ENCODE measurements around the gene UHRF1. TPM values are rescaled to one million over a fixed set of nuclear protein-coding genes. Genes with fewer than 3 reads are reported as not detected.
"Not testable (repeated sequence)": the region's sequence is repeated elsewhere in the genome, so short reads cannot be mapped to it uniquely, and the experiment has no call there.

The UHRF1 gene
- total and polyA plus RNA-seq, 4 donors = 0.06 to 57.4 (median 0.73) TPM

DNA sequence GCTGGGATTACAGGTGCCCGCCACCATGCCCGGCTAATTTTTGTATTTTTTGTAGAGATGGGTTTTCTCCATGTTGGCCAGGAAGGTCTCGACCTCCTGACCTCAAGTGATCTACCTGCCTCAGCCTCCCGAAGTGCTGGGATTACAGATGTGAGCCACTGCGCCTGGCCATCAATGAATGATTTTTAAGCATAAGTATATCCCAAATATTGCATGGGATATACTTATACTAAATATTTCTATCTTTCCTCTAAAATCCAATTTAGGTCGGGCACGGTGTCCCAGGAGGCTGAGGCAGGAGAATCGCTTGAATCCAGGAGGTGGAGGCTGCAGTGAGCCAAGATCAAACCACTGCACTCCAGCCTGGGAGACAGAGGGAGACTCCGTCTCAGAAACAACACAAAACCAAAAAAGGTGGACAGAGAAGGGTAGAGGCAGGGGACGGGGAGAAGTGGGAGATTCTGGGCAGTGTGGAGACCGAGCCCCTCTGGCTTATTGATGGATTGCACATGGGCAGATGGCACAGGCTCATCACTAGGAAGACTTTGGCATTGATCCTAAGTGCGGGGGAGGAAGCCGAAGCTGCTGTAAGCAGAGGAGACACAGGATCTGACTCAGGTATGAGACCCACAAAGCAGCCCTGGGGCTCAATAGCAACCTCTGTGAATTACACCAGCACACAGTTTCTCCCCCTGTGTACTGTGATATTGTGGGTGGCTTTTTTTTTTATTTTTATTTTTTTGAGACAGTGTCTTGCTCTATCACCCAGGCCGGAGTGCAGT is 20.1 kb upstream of the UHRF1 start (continued):
- TF ChIP-seq RXRA (IDR thresholded peaks at IDR 0.05) = no peak
- no peak for TF ChIP-seq HNF4A (conservative IDR thresholded peaks at IDR 0.05)
- TF ChIP-seq, protein P1, sequence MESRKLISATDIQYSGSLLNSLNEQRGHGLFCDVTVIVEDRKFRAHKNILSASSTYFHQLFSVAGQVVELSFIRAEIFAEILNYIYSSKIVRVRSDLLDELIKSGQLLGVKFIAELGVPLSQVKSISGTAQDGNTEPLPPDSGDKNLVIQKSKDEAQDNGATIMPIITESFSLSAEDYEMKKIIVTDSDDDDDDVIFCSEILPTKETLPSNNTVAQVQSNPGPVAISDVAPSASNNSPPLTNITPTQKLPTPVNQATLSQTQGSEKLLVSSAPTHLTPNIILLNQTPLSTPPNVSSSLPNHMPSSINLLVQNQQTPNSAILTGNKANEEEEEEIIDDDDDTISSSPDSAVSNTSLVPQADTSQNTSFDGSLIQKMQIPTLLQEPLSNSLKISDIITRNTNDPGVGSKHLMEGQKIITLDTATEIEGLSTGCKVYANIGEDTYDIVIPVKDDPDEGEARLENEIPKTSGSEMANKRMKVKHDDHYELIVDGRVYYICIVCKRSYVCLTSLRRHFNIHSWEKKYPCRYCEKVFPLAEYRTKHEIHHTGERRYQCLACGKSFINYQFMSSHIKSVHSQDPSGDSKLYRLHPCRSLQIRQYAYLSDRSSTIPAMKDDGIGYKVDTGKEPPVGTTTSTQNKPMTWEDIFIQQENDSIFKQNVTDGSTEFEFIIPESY (IDR thresholded peaks at IDR 0.05) = no peak
- no peak for TF ChIP-seq EGR1 (IDR thresholded peaks at IDR 0.05; ENCODE audit: low read depth in 2 of 2)

DNA sequence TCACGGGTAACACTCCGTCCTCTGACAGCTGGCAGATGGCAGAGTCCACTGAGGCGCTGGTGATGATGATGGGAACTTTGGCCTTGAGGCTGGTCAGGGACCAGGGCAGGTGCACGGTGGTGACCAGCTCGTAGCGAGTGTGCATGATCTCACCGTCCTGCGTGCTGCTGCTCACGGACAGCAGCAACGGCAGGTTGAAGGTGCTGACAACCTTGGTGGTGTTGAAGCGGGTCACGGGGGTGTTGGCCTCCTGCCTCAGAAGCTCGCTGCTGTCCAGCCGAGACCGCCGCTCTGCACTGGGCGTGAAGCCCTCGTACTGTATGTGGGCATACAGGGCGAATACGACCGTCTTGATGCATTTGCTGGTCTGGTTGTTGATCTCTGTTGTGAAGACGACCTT is 18.2 kb upstream of the UHRF1 start:
- Histone ChIP-seq H3K4me3 (ENCODE audit: low read depth in 1 of 3, low read length in 3 of 3) (no peak overlapping the region), H3K9me3 (ENCODE audit: control insufficient read depth in 4 of 4, low read length in 3 of 4) (no peaks in the 10 kb centered on the region), H3K27me3 (ENCODE audit: control insufficient read depth in 4 of 4, insufficient read depth in 4 of 4, low read length in 3 of 4) (no peaks in the 10 kb centered on the region), H3K9ac (ENCODE audit: low read depth in 1 of 2, low read length in 2 of 2) (no peak overlapping the region), H3K27ac (ENCODE audit: low read depth in 1 of 2, low read length in 2 of 2) (no peak overlapping the region), H3K4me1 (ENCODE audit: control insufficient read depth in 4 of 4, insufficient read depth in 4 of 4, low read length in 3 of 4) (peaks cover 0 to 3% (median 0%) of the 10 kb centered on the region in 4 donors), H3K36me3 (ENCODE audit: control insufficient read depth in 4 of 4, insufficient read depth in 3 of 4, low read depth in 1 of 4, low read length in 3 of 4) (no peaks in the 10 kb centered on the region)
- no peak for DNase-seq (ENCODE audit: low spot score)
- TF ChIP-seq FOXA1 (IDR thresholded peaks at IDR 0.05) (no peak), FOXA2 (IDR thresholded peaks at IDR 0.05) (no peak), JUND (IDR thresholded peaks at IDR 0.05) (no peak), NR2F2 (IDR thresholded peaks at IDR 0.05) (no peak), EGR1 (IDR thresholded peaks at IDR 0.05; ENCODE audit: low read depth in 2 of 2) (no peak), SP1 (IDR thresholded peaks at IDR 0.05) (no peak), YY1 (IDR thresholded peaks at IDR 0.05) (no peak), RAD21 (IDR thresholded peaks at IDR 0.05) (no peak), TAF1 (conservative IDR thresholded peaks at IDR 0.05) (no peak), GABPA (IDR thresholded peaks at IDR 0.05 in 1 of 2, conservative IDR thresholded peaks at IDR 0.05 in 1 of 2) (no peak), HNF4A (conservative IDR thresholded peaks at IDR 0.05) (no peak), HNF4G (IDR thresholded peaks at IDR 0.05) (no peak), RXRA (IDR thresholded peaks at IDR 0.05) (no peak)
- TF ChIP-seq, protein P1 (IDR thresholded peaks at IDR 0.05) = no peak
- TF ChIP-seq, protein P2, sequence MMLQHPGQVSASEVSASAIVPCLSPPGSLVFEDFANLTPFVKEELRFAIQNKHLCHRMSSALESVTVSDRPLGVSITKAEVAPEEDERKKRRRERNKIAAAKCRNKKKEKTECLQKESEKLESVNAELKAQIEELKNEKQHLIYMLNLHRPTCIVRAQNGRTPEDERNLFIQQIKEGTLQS (IDR thresholded peaks at IDR 0.05) = no peak
- TF ChIP-seq, protein P3, sequence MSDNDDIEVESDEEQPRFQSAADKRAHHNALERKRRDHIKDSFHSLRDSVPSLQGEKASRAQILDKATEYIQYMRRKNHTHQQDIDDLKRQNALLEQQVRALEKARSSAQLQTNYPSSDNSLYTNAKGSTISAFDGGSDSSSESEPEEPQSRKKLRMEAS (IDR thresholded peaks at IDR 0.05) = no peak
- TF ChIP-seq, protein P4, sequence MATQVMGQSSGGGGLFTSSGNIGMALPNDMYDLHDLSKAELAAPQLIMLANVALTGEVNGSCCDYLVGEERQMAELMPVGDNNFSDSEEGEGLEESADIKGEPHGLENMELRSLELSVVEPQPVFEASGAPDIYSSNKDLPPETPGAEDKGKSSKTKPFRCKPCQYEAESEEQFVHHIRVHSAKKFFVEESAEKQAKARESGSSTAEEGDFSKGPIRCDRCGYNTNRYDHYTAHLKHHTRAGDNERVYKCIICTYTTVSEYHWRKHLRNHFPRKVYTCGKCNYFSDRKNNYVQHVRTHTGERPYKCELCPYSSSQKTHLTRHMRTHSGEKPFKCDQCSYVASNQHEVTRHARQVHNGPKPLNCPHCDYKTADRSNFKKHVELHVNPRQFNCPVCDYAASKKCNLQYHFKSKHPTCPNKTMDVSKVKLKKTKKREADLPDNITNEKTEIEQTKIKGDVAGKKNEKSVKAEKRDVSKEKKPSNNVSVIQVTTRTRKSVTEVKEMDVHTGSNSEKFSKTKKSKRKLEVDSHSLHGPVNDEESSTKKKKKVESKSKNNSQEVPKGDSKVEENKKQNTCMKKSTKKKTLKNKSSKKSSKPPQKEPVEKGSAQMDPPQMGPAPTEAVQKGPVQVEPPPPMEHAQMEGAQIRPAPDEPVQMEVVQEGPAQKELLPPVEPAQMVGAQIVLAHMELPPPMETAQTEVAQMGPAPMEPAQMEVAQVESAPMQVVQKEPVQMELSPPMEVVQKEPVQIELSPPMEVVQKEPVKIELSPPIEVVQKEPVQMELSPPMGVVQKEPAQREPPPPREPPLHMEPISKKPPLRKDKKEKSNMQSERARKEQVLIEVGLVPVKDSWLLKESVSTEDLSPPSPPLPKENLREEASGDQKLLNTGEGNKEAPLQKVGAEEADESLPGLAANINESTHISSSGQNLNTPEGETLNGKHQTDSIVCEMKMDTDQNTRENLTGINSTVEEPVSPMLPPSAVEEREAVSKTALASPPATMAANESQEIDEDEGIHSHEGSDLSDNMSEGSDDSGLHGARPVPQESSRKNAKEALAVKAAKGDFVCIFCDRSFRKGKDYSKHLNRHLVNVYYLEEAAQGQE (IDR thresholded peaks at IDR 0.05) = no peak
- TF ChIP-seq, protein P5, sequence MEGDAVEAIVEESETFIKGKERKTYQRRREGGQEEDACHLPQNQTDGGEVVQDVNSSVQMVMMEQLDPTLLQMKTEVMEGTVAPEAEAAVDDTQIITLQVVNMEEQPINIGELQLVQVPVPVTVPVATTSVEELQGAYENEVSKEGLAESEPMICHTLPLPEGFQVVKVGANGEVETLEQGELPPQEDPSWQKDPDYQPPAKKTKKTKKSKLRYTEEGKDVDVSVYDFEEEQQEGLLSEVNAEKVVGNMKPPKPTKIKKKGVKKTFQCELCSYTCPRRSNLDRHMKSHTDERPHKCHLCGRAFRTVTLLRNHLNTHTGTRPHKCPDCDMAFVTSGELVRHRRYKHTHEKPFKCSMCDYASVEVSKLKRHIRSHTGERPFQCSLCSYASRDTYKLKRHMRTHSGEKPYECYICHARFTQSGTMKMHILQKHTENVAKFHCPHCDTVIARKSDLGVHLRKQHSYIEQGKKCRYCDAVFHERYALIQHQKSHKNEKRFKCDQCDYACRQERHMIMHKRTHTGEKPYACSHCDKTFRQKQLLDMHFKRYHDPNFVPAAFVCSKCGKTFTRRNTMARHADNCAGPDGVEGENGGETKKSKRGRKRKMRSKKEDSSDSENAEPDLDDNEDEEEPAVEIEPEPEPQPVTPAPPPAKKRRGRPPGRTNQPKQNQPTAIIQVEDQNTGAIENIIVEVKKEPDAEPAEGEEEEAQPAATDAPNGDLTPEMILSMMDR (IDR thresholded peaks at IDR 0.05; ENCODE audit: low read depth, low read length, missing input control) = no peak
- 88% methylated on average over 22 of the region's 22 CpGs for WGBS

DNA sequence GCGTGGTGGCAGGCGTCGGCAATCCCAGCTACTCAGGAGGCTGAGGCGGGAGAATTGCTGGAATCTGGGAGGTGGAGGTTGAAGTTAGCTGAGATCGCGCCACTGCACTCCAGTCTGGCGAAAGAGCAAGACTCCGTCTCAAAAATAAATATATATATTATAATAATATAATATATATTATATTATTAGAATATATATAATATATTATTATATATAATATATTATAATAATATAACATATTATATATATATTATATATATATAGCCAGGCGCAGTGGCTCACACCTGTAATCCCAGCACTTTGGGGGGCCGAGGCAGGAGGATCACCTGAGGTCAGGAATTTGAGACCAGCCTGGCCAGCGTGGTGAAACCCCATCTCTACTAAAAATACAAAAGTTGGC is 16.3 kb upstream of the UHRF1 start:
- not testable (repeated sequence) for DNase-seq (ENCODE audit: low spot score)

More for the DNA sequence above, 16.3 kb upstream of the UHRF1 start:
- H3K4me1 ChIP-seq (ENCODE audit: control insufficient read depth in 4 of 4, insufficient read depth in 4 of 4, low read length in 3 of 4); H3K27me3 ChIP-seq (ENCODE audit: control insufficient read depth in 4 of 4, insufficient read depth in 4 of 4, low read length in 3 of 4); H3K27ac ChIP-seq (ENCODE audit: low read depth in 1 of 2, low read length in 2 of 2); H3K9me3 ChIP-seq (ENCODE audit: control insufficient read depth in 4 of 4, low read length in 3 of 4); H3K36me3 ChIP-seq (ENCODE audit: control insufficient read depth in 4 of 4, insufficient read depth in 3 of 4, low read depth in 1 of 4, low read length in 3 of 4); H3K9ac ChIP-seq (ENCODE audit: low read depth in 1 of 2, low read length in 2 of 2); H3K4me3 ChIP-seq (ENCODE audit: low read depth in 1 of 3, low read length in 3 of 3): not testable (repeated sequence)
- 92% methylated on average over 11 of the region's 11 CpGs for WGBS
